Measurements from ENCODE around the gene TMEM222.

Gene TMEM222

GRCh38 chr1:27345272-27345671 lies 23.3 kb downstream of the TMEM222 start:
- DNase-seq (no peak), ATAC-seq (ENCODE audit: insufficient read depth, low read depth) (no peak)
- H3K9ac ChIP-seq (ENCODE audit: low read depth, low read length) = no peak overlapping the region
- H3K79me2 ChIP-seq (ENCODE audit: insufficient read depth, low read length) = no peaks in the 10 kb centered on the region
- H3K4me2 ChIP-seq (ENCODE audit: insufficient read depth, low read length) = no peak overlapping the region
- H3K27ac ChIP-seq (ENCODE audit: low read length) = no peak overlapping the region
- no peaks in the 10 kb centered on the region for H3K9me3 ChIP-seq (ENCODE audit: insufficient read depth, low read length, severe bottlenecking)
- H3K4me3 ChIP-seq (ENCODE audit: low read depth in 1 of 2, low read length in 2 of 2) = no peak overlapping the region
- no peaks in the 10 kb centered on the region for H3K36me3 ChIP-seq (ENCODE audit: insufficient read depth, low read length)
- H3K4me1 ChIP-seq (ENCODE audit: insufficient read depth, low read length) = peaks cover 9% of the 10 kb centered on the region
- H3K27me3 ChIP-seq (ENCODE audit: insufficient read depth, low read length, poor library complexity) = no peaks in the 10 kb centered on the region
- TF ChIP-seq EZH2 (IDR thresholded peaks at IDR 0.05; ENCODE audit: borderline replicate concordance, low read depth, low read length, severe bottlenecking) (no peak), CTCF (IDR thresholded peaks at IDR 0.05; ENCODE audit: borderline replicate concordance, extremely low read depth, low read length, poor library complexity, severe bottlenecking) (no peak)
- H2AFZ ChIP-seq (ENCODE audit: low read depth, low read length) = no peak overlapping the region
- H4K20me1 ChIP-seq (ENCODE audit: insufficient read depth, low read length) = no peaks in the 10 kb centered on the region

DNA sequence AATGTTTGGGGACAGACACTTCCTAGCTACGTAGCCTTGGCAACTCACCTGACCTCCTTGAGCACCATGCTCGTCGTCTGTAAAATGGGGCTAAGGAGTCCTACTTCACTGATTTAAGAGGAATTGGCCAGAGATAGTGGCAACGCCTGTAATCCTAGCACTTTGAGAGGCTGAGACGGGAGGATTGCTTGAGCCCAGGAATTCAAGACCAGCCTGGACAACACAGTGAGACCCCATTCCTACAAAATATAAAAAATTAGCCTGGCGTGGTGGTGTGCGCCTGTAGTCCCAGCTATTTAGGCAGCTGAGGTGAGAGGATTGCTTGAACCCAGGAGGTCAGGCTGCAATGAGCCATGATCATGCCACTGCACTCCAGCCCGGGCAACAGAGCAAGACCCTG lies 24.4 kb downstream of the TMEM222 start:
- no peak for DNase-seq
- Histone ChIP-seq H3K27me3 (ENCODE audit: insufficient read depth, low read length, poor library complexity) (no peaks in the 10 kb centered on the region), H4K20me1 (ENCODE audit: insufficient read depth, low read length) (no peaks in the 10 kb centered on the region), H2AFZ (ENCODE audit: low read depth, low read length) (no peak overlapping the region), H3K36me3 (ENCODE audit: insufficient read depth, low read length) (no peaks in the 10 kb centered on the region), H3K27ac (ENCODE audit: low read length) (no peak overlapping the region), H3K9me3 (ENCODE audit: insufficient read depth, low read length, severe bottlenecking) (no peaks in the 10 kb centered on the region), H3K4me2 (ENCODE audit: insufficient read depth, low read length) (no peak overlapping the region), H3K9ac (ENCODE audit: low read depth, low read length) (no peak overlapping the region), H3K79me2 (ENCODE audit: insufficient read depth, low read length) (no peaks in the 10 kb centered on the region), H3K4me1 (ENCODE audit: insufficient read depth, low read length) (peaks cover 9% of the 10 kb centered on the region), H3K4me3 (ENCODE audit: low read depth in 1 of 2, low read length in 2 of 2) (no peak overlapping the region)
- no peak for TF ChIP-seq EZH2 (IDR thresholded peaks at IDR 0.05; ENCODE audit: borderline replicate concordance, low read depth, low read length, severe bottlenecking)
- TF ChIP-seq CTCF (IDR thresholded peaks at IDR 0.05; ENCODE audit: borderline replicate concordance, extremely low read depth, low read length, poor library complexity, severe bottlenecking) = no peak
- ATAC-seq (ENCODE audit: insufficient read depth, low read depth) = no peak

DNA sequence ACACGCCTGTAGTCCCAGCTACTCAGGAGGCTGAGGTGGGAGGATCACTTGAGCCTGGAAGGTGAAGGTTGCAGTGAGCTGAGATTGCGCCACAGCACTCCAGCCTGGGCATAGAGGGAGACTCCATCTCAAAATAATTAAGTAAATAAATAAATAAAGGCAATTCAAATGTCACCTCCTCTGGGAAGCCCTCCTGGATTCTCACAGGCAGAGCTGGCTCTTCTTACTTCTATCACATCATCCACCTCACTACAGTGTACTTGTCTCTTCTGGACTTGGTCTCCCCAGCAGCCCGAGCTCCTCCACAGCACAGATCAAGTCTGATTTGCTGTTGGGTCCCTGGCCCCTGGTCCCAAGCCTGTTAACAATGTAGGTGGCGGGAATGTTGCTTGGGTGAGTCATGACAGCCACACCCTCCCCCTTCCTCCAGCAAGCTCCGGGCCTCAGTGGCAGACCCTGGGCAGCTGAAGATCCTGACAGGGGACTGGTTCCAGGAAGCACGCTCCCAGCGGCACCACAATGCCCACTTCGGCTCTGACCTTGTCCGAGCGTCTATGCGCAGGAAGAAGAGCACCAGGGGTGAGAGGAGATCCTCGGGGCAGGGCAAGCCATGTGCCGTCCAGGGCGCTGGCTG lies 25.1 kb downstream of the TMEM222 start:
- no peak overlapping the region for H3K9ac ChIP-seq (ENCODE audit: low read depth, low read length)
- H3K27ac ChIP-seq (ENCODE audit: low read length) = no peak overlapping the region
- H3K36me3 ChIP-seq (ENCODE audit: insufficient read depth, low read length) = no peaks in the 10 kb centered on the region
- ATAC-seq (ENCODE audit: insufficient read depth, low read depth) = no peak
- no peak for DNase-seq
- H3K27me3 ChIP-seq (ENCODE audit: insufficient read depth, low read length, poor library complexity) = no peaks in the 10 kb centered on the region
- H3K4me2 ChIP-seq (ENCODE audit: insufficient read depth, low read length) = no peak overlapping the region
- no peaks in the 10 kb centered on the region for H3K9me3 ChIP-seq (ENCODE audit: insufficient read depth, low read length, severe bottlenecking)
- no peak overlapping the region for H2AFZ ChIP-seq (ENCODE audit: low read depth, low read length)
- no peaks in the 10 kb centered on the region for H3K79me2 ChIP-seq (ENCODE audit: insufficient read depth, low read length)
- H3K4me3 ChIP-seq (ENCODE audit: low read depth in 1 of 2, low read length in 2 of 2) = no peak overlapping the region
- TF ChIP-seq EZH2 (IDR thresholded peaks at IDR 0.05; ENCODE audit: borderline replicate concordance, low read depth, low read length, severe bottlenecking) (no peak), CTCF (IDR thresholded peaks at IDR 0.05; ENCODE audit: borderline replicate concordance, extremely low read depth, low read length, poor library complexity, severe bottlenecking) (no peak)
- H3K4me1 ChIP-seq (ENCODE audit: insufficient read depth, low read length) = peaks cover 9% of the 10 kb centered on the region
- no peaks in the 10 kb centered on the region for H4K20me1 ChIP-seq (ENCODE audit: insufficient read depth, low read length)
